LNCaP clone FGC (cell line): ENCODE measurements around the gene MPST.

ENCODE experiments used
- DNase-seq: peaks from one replicate; pipeline ENCODE4 v3.0.0-alpha.2; 2011; ENCODE audit warnings: low read depth
- H3K4me3 ChIP-seq: 2 replicates; pipeline ENCODE4 v1.5.1; 2011; ENCODE audit warnings: mild to moderate bottlenecking, low read depth, low read length, control low read depth
- TF ChIP-seq, protein P1 (sequence below): IDR thresholded peaks from 2 replicates; pipeline ENCODE4 v1.5.1; 2012; ENCODE audit warnings: mild to moderate bottlenecking; ENCODE audit not compliant: control insufficient read depth, insufficient read depth; ENCODE audit errors: extremely low read depth

MPST gene

DNA sequence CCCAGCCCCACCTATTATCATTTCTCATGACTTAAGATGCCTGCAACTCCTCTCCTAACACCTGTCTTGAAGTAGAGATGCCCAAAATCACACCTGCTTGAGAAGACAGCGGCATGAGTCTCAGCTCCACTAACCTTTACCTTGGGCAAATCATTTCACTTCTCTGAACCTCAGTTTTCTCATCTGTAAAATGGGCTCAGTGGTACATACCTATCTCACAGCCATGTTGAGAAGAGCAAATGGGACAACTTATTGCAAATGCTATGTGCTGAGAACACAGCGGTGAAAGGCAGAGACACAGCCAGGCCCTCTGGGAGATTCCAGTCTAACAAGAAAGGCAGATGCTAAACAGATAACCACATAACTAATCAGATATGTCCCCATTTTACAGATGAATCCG is 8.1 kb upstream of the MPST start:
- DNase-seq: no peak
- TF ChIP-seq, protein P1, sequence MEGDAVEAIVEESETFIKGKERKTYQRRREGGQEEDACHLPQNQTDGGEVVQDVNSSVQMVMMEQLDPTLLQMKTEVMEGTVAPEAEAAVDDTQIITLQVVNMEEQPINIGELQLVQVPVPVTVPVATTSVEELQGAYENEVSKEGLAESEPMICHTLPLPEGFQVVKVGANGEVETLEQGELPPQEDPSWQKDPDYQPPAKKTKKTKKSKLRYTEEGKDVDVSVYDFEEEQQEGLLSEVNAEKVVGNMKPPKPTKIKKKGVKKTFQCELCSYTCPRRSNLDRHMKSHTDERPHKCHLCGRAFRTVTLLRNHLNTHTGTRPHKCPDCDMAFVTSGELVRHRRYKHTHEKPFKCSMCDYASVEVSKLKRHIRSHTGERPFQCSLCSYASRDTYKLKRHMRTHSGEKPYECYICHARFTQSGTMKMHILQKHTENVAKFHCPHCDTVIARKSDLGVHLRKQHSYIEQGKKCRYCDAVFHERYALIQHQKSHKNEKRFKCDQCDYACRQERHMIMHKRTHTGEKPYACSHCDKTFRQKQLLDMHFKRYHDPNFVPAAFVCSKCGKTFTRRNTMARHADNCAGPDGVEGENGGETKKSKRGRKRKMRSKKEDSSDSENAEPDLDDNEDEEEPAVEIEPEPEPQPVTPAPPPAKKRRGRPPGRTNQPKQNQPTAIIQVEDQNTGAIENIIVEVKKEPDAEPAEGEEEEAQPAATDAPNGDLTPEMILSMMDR: no peak
- no peak overlapping the region for H3K4me3 ChIP-seq

DNA sequence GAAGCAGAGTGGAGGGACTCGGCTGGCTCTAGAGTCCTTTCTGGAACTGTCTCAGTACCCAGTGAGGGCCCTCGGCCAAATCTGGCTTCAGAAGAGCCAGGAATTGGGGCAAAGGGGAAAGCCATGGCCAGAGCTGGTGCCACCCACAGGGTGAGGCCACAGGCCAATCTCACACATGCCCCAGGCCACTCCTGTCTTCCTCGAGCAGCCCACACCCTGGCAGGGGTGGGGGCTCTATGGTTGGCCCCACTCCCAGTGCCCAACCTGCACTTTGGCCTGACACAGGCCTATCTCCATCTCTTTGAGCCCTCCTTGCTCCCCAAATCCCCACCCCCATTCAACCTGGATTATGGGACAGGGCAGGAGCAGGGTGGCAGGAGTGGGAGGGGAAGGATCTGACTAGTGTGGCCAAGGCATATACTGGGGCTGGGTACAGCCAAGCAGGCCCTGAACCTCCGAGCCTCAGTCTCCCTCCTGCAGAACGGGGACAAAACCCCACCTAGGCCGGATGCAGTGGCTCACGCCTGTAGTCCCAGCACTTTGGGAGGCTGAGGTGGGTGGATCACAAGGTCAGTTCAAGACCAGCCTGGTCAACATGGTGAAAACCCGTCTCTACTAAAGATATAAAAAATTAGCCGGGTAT is 7.2 kb upstream of the MPST start:
- H3K4me3 ChIP-seq: no peak overlapping the region
- no peak for DNase-seq
- TF ChIP-seq, protein P1: no peak

DNA sequence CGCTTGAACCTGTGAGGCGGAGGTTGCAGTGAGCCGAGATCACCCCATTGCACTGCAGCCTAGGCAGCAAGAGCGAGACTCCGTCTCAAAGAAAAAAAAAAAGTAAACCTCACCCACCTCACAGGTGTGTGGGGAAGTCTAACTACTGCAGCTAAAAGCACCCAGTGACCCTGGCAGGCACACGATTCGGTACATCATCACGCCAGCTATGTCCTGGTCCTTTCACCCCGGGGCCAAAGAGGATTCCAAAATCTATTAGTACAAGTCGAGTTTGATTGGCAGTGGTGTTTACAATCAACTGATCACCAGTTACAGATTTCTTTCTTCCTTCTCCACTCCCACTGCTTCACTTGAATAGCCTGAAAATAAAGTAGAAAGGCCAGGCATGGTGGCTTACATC is 6.6 kb upstream of the MPST start:
- TF ChIP-seq, protein P1: no peak
- DNase-seq: no peak
- H3K4me3 ChIP-seq: no peak overlapping the region

DNA sequence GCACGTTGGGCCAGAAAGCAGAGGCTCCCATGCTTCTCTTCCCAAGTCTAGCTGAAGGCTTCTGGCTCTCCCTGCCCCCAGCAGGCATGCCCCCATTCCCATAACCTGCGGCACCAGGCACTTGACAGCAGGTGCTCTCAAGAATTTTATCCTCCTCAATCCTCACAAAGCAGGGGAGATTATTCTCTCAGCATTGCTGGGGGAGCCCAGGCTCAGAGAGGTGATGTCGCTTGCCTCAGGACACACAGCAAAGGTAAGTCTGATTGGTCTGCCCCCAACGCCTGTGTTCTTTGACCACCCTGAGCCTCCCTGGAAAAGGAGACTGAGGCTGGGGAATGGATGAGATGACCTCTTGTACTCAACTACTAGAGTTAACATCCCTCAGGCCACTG is 5.1 kb upstream of the MPST start:
- no peak overlapping the region for H3K4me3 ChIP-seq
- no peak for DNase-seq
- TF ChIP-seq, protein P1: no peak

DNA sequence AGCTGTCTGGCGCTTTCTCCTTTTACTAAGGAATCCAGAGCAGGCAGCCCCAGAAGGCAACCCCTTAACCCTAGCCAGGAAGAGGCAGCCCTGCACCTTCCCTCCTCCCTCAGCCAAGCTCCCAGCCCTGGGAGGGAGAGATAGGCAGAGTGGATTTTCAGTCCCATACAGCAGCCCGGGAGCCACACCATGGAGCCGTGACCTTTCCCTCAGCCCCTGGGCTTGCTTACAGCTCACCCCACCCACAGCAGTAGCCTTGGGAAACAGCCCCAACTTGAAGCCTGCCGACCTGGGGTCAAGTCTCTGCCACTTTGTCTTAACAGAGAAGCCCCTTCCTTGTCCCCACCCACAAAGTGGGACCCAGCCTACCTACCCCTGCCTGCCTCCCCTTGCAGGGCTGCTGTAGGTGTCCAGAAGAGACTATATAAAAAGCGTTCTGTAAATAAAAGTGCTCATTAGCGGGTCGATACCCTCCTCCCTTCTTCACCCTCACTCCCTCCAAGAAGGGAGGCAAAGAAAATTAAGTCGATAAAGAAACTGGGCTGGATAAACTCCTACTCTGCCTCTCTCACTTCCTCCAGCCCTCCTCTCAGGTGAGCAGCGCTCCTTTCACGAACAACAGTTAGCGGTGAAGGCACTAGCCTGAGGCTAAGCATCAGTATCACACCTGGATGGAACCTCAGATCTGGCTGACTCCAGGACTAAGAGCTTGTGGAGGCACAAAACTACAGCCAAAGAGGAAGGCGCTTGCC is 4.5 kb upstream of the MPST start:
- TF ChIP-seq, protein P1: no peak
- no peak for DNase-seq
- no peak overlapping the region for H3K4me3 ChIP-seq

DNA sequence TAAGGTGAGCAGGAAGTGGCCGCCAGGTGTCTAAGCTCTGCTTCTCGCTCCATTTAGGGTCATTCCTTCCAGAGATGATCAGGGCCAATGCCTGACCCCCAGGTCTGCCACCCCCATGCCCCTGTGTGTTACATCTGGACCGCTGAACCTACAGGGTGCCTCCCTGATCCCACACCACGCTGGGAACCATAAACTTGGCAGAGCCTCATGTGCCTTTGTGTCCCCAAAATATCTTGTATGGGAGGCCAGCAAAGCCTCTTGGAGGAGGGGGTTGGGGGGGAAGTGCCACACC is 4.0 kb upstream of the MPST start:
- TF ChIP-seq, protein P1: no peak
- DNase-seq: no peak

More for the DNA sequence above, 4.0 kb upstream of the MPST start:
- no peak overlapping the region for H3K4me3 ChIP-seq
